K562 (cell line): ENCODE results near the gene FITM1. TPM values are rescaled to one million over a fixed set of nuclear protein-coding genes. Genes with fewer than 3 reads are reported as not detected.

Source experiments
- CREB5 ChIP-seq: fragments of 250-450 bp; sonication (Bioruptor Pico); IDR thresholded peaks from 2 replicates; pipeline ENCODE4 v1.5.0; 2020; ENCODE audit warnings: mild to moderate bottlenecking
- FOXA1 ChIP-seq: fragments of 450-650 bp; IDR thresholded peaks from 2 replicates; pipeline ENCODE4 v1.6.1; 2016; ENCODE audit warnings: mild to moderate bottlenecking, borderline replicate concordance
- IRF2 ChIP-seq: sonication (generic); formaldehyde crosslinking; IDR thresholded peaks from 2 replicates; pipeline ENCODE4 v1.8.1; 2022; ENCODE audit warnings: mild to moderate bottlenecking, missing genetic modification reagents
- MLLT1 ChIP-seq, 2 experiments: fragments of 450-650 bp; IDR thresholded peaks; 2 replicates each; pipeline ENCODE4 v1.6.1; 2016
- RB1 ChIP-seq: fragments of 450-650 bp; IDR thresholded peaks from 2 replicates; pipeline ENCODE4 v1.6.1; 2017; ENCODE audit warnings: low read depth, mild to moderate bottlenecking
- RCOR1 ChIP-seq, 2 experiments: IDR thresholded peaks; 2 replicates each; pipeline ENCODE4 v1.6.1; 2012; ENCODE audit warnings: low read depth in 2 of 2, low read length in 2 of 2, borderline replicate concordance in 1 of 2, improper control_type of control experiment in 1 of 2
- SMARCC2 ChIP-seq: fragments of 450-650 bp; IDR thresholded peaks from 2 replicates; pipeline ENCODE4 v1.6.1; 2017; ENCODE audit warnings: antibody characterized with exemption, moderate library complexity, mild to moderate bottlenecking, low read depth
- TFE3 ChIP-seq: fragments of 450-650 bp; formaldehyde crosslinking; IDR thresholded peaks from 2 replicates; pipeline ENCODE4 v1.4.0; 2020; ENCODE audit warnings: mild to moderate bottlenecking, mixed read lengths
- ZKSCAN3 ChIP-seq: fragments of 250-450 bp; sonication (Bioruptor Pico); IDR thresholded peaks from 2 replicates; pipeline ENCODE4 v1.4.0; 2020
- ZNF197 ChIP-seq: fragments of 200-800 bp; sonication (Bioruptor generic); IDR thresholded peaks from 2 replicates; pipeline ENCODE4 v1.6.1; 2016; ENCODE audit warnings: low read depth, missing genetic modification characterization, missing compliant biosample characterization
- ZNF316 ChIP-seq: fragments of 450-650 bp; IDR thresholded peaks from 2 replicates; pipeline ENCODE4 v1.6.1; 2016
- ZNF407 ChIP-seq: fragments of 450-650 bp; IDR thresholded peaks from 2 replicates; pipeline ENCODE4 v1.6.1; 2016; ENCODE audit warnings: low read depth
- ZNF583 ChIP-seq: fragments of 250-450 bp; sonication (Bioruptor Pico); IDR thresholded peaks from 2 replicates; pipeline ENCODE4 v1.4.0; 2020
- ZNF655 ChIP-seq: fragments of 250-450 bp; sonication (Bioruptor Pico); IDR thresholded peaks from 2 replicates; pipeline ENCODE4 v1.5.0; 2021
- polyA plus RNA-seq, 8 experiments: library from polyadenylated mRNA; depleted of rRNA in 4 of 8; stranded (reverse) in 5 of 8; unstranded in 3 of 8; fragments of >200 nt; fragmentation: Nextera tagmentation in 2 of 8; fragmentation: Illumina TruSeq in 1 of 8; extraction: Ambion mirVana in 2 of 8; extraction: Trizol in 1 of 8; gene quantifications; 2 replicates each; pipeline versions ENCODE4 v1.2.1 to v1.2.3, GENCODE V29; 2011 to 2014; ENCODE audit warnings: inconsistent platforms in 1 of 8, missing spikeins in 1 of 8
- total RNA-seq, 7 experiments: library from RNA; depleted of rRNA in 6 of 7; stranded (reverse); fragments of >200 nt in 6 of 7; fragmentation: Illumina TruSeq in 2 of 7; extraction: Trizol in 2 of 7; gene quantifications; 2 replicates each; pipeline versions ENCODE4 v1.2.1 to v1.2.3, GENCODE V29; 2011 to 2021; ENCODE audit warnings: low replicate concordance in 1 of 7

FITM1 gene
- total and polyA plus RNA-seq, 9 of the 15 experiments (the other 6 are each of a cell fraction or from before 2014, with no cell fraction given): 0.09 to 0.20 TPM; not detected in 7

- TF ChIP-seq MLLT1 (IDR thresholded peaks at IDR 0.05): peak in 1 of 2 experiments; percentile 98; a peak in 2 of 4 replicates
- TF ChIP-seq ZNF583: no peak
- TF ChIP-seq CREB5 (CRISPR knock-in tag): no peak
- no peak for TF ChIP-seq RB1
- TF ChIP-seq TFE3 (CRISPR knock-in tag): no peak
- TF ChIP-seq ZNF655 (CRISPR knock-in tag): no peak
- no peak; the same call in 1 of the 2 replicates for TF ChIP-seq ZNF407
- TF ChIP-seq ZKSCAN3 (CRISPR knock-in tag): no peak
- no peak for TF ChIP-seq FOXA1
- TF ChIP-seq IRF2 (CRISPR knock-in tag): no peak
- no peak for TF ChIP-seq ZNF197
- no peak for TF ChIP-seq ZNF316
- no peak for TF ChIP-seq SMARCC2
- TF ChIP-seq RCOR1 (IDR thresholded peaks at IDR 0.05; ENCODE audit: borderline replicate concordance in 1 of 2, low read depth in 2 of 2, low read length in 2 of 2): peak in 1 of 2 experiments; percentile 73; a peak in 2 of 4 replicates
These were observed 10.8 kb downstream of the FITM1 start, which contains the start of gene EMC9 (continued) for GRCh38 chr14:24141097-24141880.
